ENCODE results near the gene SMG1.

GRCh38 chr16:18809165-18809564, 117.0 kb downstream of the SMG1 start:
- TF ChIP-seq, protein P1, sequence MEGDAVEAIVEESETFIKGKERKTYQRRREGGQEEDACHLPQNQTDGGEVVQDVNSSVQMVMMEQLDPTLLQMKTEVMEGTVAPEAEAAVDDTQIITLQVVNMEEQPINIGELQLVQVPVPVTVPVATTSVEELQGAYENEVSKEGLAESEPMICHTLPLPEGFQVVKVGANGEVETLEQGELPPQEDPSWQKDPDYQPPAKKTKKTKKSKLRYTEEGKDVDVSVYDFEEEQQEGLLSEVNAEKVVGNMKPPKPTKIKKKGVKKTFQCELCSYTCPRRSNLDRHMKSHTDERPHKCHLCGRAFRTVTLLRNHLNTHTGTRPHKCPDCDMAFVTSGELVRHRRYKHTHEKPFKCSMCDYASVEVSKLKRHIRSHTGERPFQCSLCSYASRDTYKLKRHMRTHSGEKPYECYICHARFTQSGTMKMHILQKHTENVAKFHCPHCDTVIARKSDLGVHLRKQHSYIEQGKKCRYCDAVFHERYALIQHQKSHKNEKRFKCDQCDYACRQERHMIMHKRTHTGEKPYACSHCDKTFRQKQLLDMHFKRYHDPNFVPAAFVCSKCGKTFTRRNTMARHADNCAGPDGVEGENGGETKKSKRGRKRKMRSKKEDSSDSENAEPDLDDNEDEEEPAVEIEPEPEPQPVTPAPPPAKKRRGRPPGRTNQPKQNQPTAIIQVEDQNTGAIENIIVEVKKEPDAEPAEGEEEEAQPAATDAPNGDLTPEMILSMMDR (IDR thresholded peaks at IDR 0.05): no peak
- no peak for TF ChIP-seq POLR2A (IDR thresholded peaks at IDR 0.05)
